ENCODE results near the gene FRYL.
"Not testable (repeated sequence)": the region's sequence is repeated elsewhere in the genome, so short reads cannot be mapped to it uniquely, and the experiment has no call there.

The FRYL gene

DNA sequence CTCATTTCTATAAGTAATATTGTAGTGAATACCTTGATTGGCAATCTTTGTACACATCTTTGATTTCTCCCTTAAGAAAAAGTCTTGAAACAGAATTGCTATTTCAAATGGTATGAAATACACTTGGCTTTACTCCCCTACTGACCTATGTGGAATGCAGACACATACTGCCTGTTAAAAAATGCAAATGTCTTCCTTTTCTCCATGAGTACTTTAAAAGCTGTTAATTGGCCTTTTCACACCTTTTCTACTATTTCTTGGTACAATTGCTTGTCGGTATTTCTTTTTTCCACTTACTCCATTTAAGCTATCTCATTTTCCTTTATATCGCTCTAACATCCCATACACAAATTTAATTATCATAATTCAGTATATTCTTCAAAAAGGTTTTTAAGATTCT lies 87.2 kb downstream of the FRYL start:
- in situ Hi-C loops (cut with HindIII; ENCODE audit: low sequenced_read_pairs) = no loop called here
- H3K4me3 ChIP-seq (ENCODE audit: low read depth, low read length) = no peak overlapping the region
- TF ChIP-seq, protein P1, sequence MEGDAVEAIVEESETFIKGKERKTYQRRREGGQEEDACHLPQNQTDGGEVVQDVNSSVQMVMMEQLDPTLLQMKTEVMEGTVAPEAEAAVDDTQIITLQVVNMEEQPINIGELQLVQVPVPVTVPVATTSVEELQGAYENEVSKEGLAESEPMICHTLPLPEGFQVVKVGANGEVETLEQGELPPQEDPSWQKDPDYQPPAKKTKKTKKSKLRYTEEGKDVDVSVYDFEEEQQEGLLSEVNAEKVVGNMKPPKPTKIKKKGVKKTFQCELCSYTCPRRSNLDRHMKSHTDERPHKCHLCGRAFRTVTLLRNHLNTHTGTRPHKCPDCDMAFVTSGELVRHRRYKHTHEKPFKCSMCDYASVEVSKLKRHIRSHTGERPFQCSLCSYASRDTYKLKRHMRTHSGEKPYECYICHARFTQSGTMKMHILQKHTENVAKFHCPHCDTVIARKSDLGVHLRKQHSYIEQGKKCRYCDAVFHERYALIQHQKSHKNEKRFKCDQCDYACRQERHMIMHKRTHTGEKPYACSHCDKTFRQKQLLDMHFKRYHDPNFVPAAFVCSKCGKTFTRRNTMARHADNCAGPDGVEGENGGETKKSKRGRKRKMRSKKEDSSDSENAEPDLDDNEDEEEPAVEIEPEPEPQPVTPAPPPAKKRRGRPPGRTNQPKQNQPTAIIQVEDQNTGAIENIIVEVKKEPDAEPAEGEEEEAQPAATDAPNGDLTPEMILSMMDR (IDR thresholded peaks at IDR 0.05; ENCODE audit: low read depth, low read length, missing control alignments) = no peak
- DNase-seq (ENCODE audit: low read depth) = no peak

DNA sequence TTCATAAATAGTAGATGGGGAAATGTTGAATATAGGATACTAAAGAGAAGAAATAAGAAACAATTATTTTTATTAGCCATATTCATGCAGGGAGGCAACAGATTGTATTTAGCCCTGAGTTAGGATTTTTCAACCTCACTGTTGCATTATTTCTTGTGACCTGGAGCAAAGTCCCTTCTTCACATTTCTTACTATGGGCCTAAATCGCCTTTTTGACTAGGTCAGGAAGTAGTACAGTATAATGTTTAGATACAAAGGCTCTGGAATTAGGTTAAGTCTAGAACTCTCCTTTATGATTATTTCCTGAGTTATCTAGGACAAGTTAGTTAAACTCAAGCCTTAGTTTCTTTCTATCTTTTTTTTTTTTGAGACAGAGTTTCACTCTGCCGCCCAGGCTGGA lies 88.0 kb downstream of the FRYL start:
- TF ChIP-seq, protein P1 (IDR thresholded peaks at IDR 0.05; ENCODE audit: low read depth, low read length, missing control alignments) = no peak
- DNase-seq (ENCODE audit: low read depth) = no peak
- in situ Hi-C loops (cut with HindIII; ENCODE audit: low sequenced_read_pairs) = no loop called here
- no peak overlapping the region for H3K4me3 ChIP-seq (ENCODE audit: low read depth, low read length)

DNA sequence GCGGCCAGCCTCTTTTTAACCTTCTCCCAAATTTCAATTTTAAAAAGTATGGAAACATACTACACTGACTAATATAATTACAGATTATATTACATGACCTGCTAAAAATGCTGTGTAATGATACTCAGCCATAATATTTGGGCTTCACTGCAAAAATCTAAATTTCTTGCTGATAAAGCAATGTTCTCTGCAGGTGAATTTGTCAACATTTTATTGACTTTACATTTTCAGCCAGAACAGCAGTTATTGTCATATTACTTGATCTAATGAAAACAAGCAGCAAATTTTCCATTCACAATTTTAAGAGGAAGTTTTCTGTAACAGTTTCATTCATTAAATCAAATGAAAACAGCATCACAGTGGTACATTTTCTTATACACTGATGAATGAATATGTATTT lies 91.1 kb downstream of the FRYL start:
- TF ChIP-seq, protein P1 (IDR thresholded peaks at IDR 0.05; ENCODE audit: low read depth, low read length, missing control alignments) = no peak
- no peak overlapping the region for H3K4me3 ChIP-seq (ENCODE audit: low read depth, low read length)
- in situ Hi-C loops (cut with HindIII; ENCODE audit: low sequenced_read_pairs) = no loop called here
- no peak for DNase-seq (ENCODE audit: low read depth)

DNA sequence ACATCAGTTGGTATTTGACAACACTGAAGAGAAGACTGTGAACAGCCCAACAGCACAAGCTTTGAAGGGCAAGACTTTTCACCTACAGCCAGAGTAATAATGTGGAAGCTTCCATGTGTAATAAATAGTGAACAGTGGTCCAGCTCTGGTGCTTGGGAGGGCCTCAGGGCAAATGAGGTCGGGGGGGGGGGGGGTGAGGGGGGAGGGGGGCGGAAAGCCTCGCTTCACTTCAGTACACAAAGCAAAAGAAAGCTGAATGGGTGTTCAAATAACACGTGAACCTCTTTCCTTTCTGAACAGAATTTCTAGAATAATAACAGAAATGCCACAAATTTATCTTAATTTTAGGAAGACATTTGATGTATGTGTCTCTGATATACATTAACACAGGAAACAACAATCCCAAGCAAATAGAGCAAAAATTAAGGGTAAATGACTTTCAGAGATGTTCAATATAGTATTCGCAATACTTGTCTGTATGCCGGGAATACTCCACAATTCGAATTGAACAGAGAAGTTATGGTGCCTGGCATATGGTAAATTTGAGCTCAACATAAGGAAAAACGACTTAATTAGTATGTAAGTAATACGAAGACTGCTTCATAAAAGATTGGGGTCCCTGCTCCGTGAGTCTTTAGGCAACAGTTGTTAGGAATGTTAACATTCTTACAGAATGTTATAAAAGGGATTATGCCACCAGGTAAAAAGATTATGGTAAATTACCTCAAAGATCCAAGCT lies 92.6 kb downstream of the FRYL start:
- DNase-seq (ENCODE audit: low read depth) = no peak
- TF ChIP-seq, protein P1 (IDR thresholded peaks at IDR 0.05; ENCODE audit: low read depth, low read length, missing control alignments) = no peak
- in situ Hi-C loops (cut with HindIII; ENCODE audit: low sequenced_read_pairs) = no loop called here
- H3K4me3 ChIP-seq (ENCODE audit: low read depth, low read length) = no peak overlapping the region

DNA sequence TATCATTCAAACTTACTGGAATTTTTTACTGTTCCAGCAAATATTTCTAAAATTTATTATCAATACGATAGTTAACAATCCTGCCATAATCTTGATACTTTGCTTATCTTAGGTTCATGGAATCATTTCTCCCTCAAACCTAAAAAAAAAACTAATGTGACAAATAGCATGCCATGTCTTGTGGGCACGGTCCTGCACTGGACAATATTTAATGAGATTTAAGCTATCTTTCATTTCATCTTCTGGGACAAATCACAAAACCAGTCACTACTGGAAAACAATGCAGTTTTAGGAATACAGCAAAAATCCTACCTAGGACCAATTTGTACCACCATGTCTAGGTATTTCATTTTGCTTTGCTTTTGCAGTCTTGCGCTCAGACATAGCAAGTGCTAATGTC lies 93.7 kb downstream of the FRYL start:
- DNase-seq (ENCODE audit: low read depth) = no peak
- TF ChIP-seq, protein P1 (IDR thresholded peaks at IDR 0.05; ENCODE audit: low read depth, low read length, missing control alignments) = no peak

DNA sequence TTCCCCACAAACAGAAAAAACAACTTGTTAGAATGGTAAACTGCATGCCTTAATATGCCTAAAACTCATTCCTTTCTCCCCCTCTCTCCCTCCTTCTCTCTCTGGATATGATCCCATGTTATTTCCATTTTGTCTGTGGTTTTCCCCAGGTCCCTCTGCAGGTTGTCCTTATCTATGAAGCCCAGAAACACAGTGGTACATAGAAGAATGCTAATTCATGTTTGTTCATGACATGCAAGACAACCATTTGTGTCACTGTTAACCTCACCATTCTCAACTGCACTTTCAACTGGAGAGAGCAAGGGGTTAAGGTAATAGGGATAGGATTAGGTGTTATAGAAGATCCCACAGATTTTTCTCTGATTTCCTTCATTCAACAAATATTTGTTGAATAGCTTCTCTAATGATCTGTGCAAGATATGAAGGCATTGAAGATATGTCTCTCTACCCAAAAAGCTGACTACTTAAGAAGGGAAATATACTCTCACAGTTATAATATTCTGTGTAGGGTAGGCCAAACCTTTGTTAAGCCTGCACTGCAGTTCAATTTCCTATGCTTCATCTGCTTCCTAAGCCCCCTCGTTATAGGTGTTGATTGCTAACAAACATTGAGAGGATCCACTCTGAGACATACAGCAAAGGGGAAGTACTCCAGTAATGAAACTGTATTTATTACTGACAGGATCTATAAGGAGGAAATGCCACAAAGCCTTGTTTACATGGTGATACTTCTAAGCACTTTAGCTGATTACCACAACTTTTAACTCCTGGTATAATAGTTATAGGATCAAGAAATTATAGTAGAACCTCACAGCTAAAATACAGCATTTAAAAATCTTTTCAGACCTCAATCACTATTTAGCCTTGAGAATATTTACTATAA lies 96.1 kb downstream of the FRYL start:
- no peak for DNase-seq (ENCODE audit: low read depth)
- TF ChIP-seq, protein P1 (IDR thresholded peaks at IDR 0.05; ENCODE audit: low read depth, low read length, missing control alignments) = no peak
- H3K4me3 ChIP-seq (ENCODE audit: low read depth, low read length) = no peak overlapping the region
- in situ Hi-C loops (cut with HindIII; ENCODE audit: low sequenced_read_pairs) = no loop called here

More for the DNA sequence above, 93.7 kb downstream of the FRYL start:
- H3K4me3 ChIP-seq (ENCODE audit: low read depth, low read length) = no peak overlapping the region
- in situ Hi-C loops (cut with HindIII; ENCODE audit: low sequenced_read_pairs) = no loop called here

DNA sequence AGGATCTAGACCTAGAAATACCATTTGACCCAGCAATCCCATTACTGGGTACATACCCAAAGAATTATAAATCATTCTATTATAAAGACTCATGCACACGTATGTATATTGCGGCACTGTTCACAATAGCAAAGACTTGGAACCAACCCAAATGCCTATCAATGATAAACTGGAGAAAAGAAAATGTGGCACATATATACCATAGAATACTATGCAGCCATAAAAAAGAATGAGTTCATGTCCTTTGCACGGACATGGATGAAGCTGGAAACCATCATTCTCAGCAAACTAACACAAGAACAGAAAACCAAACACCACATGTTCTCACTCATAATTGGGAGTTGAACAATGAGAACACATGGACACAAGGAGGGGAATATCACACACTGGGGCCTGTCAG lies 97.2 kb downstream of the FRYL start:
- H3K4me3 ChIP-seq (ENCODE audit: low read depth, low read length); in situ Hi-C loops (cut with HindIII; ENCODE audit: low sequenced_read_pairs); DNase-seq (ENCODE audit: low read depth): not testable (repeated sequence)

Data from astrocyte of the cerebellum (primary cell).